Trophoblast cell (in vitro differentiated cells and primary cell): ENCODE data around the gene SLC48A1.

Experiments
- DNase-seq, 2 donors: peaks; one replicate each; pipeline ENCODE4 v3.0.0-alpha.2; 2016
- H2AFZ ChIP-seq: 2 replicates; pipeline ENCODE4 v1.6.1; 2013; ENCODE audit warnings: low read length, moderate library complexity, mild to moderate bottlenecking; ENCODE audit not compliant: insufficient read depth, poor library complexity
- H2AK5ac ChIP-seq: 2 replicates; pipeline ENCODE4 v1.6.1; 2013; ENCODE audit warnings: mild to moderate bottlenecking, low read length
- H2BK120ac ChIP-seq: 2 replicates; pipeline ENCODE4 v1.6.1; 2013; ENCODE audit warnings: low read length, mild to moderate bottlenecking, moderate library complexity; ENCODE audit not compliant: insufficient read depth, poor library complexity
- H2BK12ac ChIP-seq: 2 replicates; pipeline ENCODE4 v1.6.1; 2013; ENCODE audit warnings: mild to moderate bottlenecking, low read length, moderate library complexity
- H2BK5ac ChIP-seq: 2 replicates; pipeline ENCODE4 v1.6.1; 2013; ENCODE audit warnings: low read length, low read depth, moderate library complexity, mild to moderate bottlenecking; ENCODE audit not compliant: poor library complexity
- H3K14ac ChIP-seq: 2 replicates; pipeline ENCODE4 v1.6.1; 2013; ENCODE audit warnings: mild to moderate bottlenecking, low read length
- H3K18ac ChIP-seq: 2 replicates; pipeline ENCODE4 v1.6.1; 2013; ENCODE audit warnings: mild to moderate bottlenecking, low read length
- H3K23ac ChIP-seq: 2 replicates; pipeline ENCODE4 v1.6.1; 2013; ENCODE audit warnings: low read length
- H3K27ac ChIP-seq: 2 replicates; pipeline ENCODE4 v1.5.1; 2013; ENCODE audit warnings: low read depth, mild to moderate bottlenecking, inconsistent platforms, low read length, moderate library complexity
- H3K27me3 ChIP-seq: 2 replicates; pipeline ENCODE4 v1.6.1; 2013; ENCODE audit warnings: inconsistent platforms, mild to moderate bottlenecking, low read length, moderate library complexity; ENCODE audit not compliant: insufficient read depth
- H3K36me3 ChIP-seq, 2 experiments: 1 replicate in 1 of 2; 2 replicates in 1 of 2; pipeline ENCODE4 v1.6.1; 2013; ENCODE audit warnings: low read length in 2 of 2, mild to moderate bottlenecking in 2 of 2, moderate library complexity in 1 of 2; ENCODE audit not compliant: insufficient read depth in 2 of 2, control insufficient read depth in 1 of 2
- H3K4ac ChIP-seq: 2 replicates; pipeline ENCODE4 v1.6.1; 2013; ENCODE audit warnings: low read depth, mild to moderate bottlenecking, low read length, moderate library complexity
- H3K4me1 ChIP-seq, 2 experiments: 1 replicate in 1 of 2; 2 replicates in 1 of 2; pipeline ENCODE4 v1.6.1; 2013; ENCODE audit warnings: low read length in 2 of 2, mild to moderate bottlenecking in 2 of 2, moderate library complexity in 1 of 2; ENCODE audit not compliant: insufficient read depth in 2 of 2, control insufficient read depth in 1 of 2
- H3K4me2 ChIP-seq: 2 replicates; pipeline ENCODE4 v1.6.1; 2013; ENCODE audit warnings: inconsistent platforms, mild to moderate bottlenecking, low read length, moderate library complexity
- H3K4me3 ChIP-seq: 2 replicates; pipeline ENCODE4 v1.5.1; 2013; ENCODE audit warnings: mild to moderate bottlenecking, low read depth, low read length, inconsistent platforms
- H3K79me1 ChIP-seq: one replicate; pipeline ENCODE4 v1.6.1; 2013; ENCODE audit warnings: low read length
- H3K79me2 ChIP-seq: 2 replicates; pipeline ENCODE4 v1.6.1; 2013; ENCODE audit warnings: low read length, mild to moderate bottlenecking; ENCODE audit not compliant: control insufficient read depth, insufficient read depth, poor library complexity
- H3K9ac ChIP-seq: 2 replicates; pipeline ENCODE4 v1.6.1; 2013; ENCODE audit warnings: mild to moderate bottlenecking, low read length
- H3K9me3 ChIP-seq: 2 replicates; pipeline ENCODE4 v1.6.1; 2013; ENCODE audit warnings: low read depth, mild to moderate bottlenecking, control low read depth, inconsistent platforms, low read length; ENCODE audit not compliant: insufficient read depth
- H4K12ac ChIP-seq: 2 replicates; pipeline ENCODE4 v1.6.1; 2013; ENCODE audit warnings: low read depth, mild to moderate bottlenecking, low read length, moderate library complexity
- H4K8ac ChIP-seq: 2 replicates; pipeline ENCODE4 v1.6.1; 2013; ENCODE audit warnings: low read depth, mild to moderate bottlenecking, low read length, moderate library complexity
- H4K91ac ChIP-seq: one replicate; pipeline ENCODE4 v1.6.1; 2013; ENCODE audit warnings: low read depth, mild to moderate bottlenecking, low read length, moderate library complexity
- WGBS: extraction: QIAGEN DNeasy Blood & Tissue Kit; methylation state at CpG from one replicate; pipeline ENCODE4 v1.1.7; 2013; ENCODE audit warnings: missing lambda C conversion rate; ENCODE audit not compliant: insufficient read length, insufficient coverage; ENCODE audit errors: extremely low coverage; 5-methylcytosine and 5-hydroxymethylcytosine counted together

Gene SLC48A1

DNA sequence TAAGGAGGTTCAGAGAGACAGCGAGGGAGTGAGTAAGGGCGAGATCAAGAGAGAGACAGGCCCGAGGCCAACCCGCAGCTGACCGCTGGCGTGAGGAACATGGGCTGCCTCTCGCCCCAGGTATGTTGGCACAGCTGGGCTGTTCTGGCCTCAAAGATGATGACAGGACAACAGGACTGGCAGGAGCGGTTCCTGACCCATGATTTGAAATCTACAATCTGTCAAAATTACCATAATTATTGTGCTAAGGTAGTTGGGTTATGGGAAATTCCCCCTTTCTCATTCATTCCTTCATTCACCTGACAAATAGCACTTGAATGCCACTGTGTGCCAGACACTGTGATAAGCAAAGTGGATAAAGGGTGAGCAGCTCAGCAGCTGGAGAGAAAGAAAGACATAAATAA is 42.7 kb upstream of the SLC48A1 start:
- Histone ChIP-seq H4K8ac (no peak overlapping the region), H3K79me1 (no peaks in the 10 kb centered on the region), H2BK12ac (no peak overlapping the region), H3K4me2 (no peak overlapping the region), H2AK5ac (no peak overlapping the region), H3K23ac (no peak overlapping the region), H3K9me3 (no peaks in the 10 kb centered on the region), H3K36me3 (no peaks in the 10 kb centered on the region), H3K14ac (no peak overlapping the region), H2BK120ac (no peak overlapping the region), H3K4me3 (no peak overlapping the region), H3K4me1 (peaks cover 0 to 9% of the 10 kb centered on the region in 2 experiments), H3K9ac (no peak overlapping the region), H4K12ac (no peak overlapping the region), H3K18ac (no peak overlapping the region), H3K27me3 (no peaks in the 10 kb centered on the region), H3K27ac (no peak overlapping the region), H3K79me2 (no peaks in the 10 kb centered on the region), H3K4ac (no peak overlapping the region), H2AFZ (no peak overlapping the region), H4K91ac (no peak overlapping the region), H2BK5ac (no peak overlapping the region)
- WGBS: no CpG with 5 or more reads among the region's 8 CpGs
- peak; percentile 46 to 70 for DNase-seq

DNA sequence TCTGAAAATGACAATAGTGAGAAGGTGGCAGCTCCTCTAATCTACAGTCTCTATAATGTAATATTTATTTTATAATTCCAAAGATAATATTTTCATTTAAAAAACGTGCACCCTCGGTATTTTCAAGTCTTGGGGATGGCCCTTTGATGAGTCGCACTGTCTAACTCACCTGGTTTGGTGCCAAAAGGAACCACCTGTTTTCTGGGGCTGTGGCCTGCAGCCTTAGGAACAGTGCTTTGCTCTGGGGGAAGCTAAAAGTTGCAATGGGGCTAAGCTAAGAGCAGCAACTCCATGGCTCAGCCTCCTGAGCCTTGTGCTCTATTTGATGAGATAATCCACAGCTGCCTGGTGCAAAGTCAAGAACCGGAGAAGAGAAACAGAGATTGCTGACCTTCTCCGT is 41.3 kb upstream of the SLC48A1 start:
- WGBS: no CpG with 5 or more reads among the region's 5 CpGs
- Histone ChIP-seq H4K91ac (no peak overlapping the region), H4K8ac (no peak overlapping the region), H3K4ac (no peak overlapping the region), H3K27me3 (no peaks in the 10 kb centered on the region), H3K4me1 (peaks cover 0 to 9% of the 10 kb centered on the region in 2 experiments), H3K14ac (no peak overlapping the region), H3K79me1 (no peaks in the 10 kb centered on the region), H2BK120ac (no peak overlapping the region), H3K18ac (no peak overlapping the region), H3K9me3 (no peaks in the 10 kb centered on the region), H2BK5ac (no peak overlapping the region), H3K4me2 (no peak overlapping the region), H2AFZ (no peak overlapping the region), H3K4me3 (no peak overlapping the region), H2AK5ac (no peak overlapping the region), H3K79me2 (no peaks in the 10 kb centered on the region), H3K27ac (no peak overlapping the region), H3K36me3 (no peaks in the 10 kb centered on the region), H3K23ac (no peak overlapping the region), H2BK12ac (no peak overlapping the region), H3K9ac (no peak overlapping the region), H4K12ac (no peak overlapping the region)
- DNase-seq: no peak

DNA sequence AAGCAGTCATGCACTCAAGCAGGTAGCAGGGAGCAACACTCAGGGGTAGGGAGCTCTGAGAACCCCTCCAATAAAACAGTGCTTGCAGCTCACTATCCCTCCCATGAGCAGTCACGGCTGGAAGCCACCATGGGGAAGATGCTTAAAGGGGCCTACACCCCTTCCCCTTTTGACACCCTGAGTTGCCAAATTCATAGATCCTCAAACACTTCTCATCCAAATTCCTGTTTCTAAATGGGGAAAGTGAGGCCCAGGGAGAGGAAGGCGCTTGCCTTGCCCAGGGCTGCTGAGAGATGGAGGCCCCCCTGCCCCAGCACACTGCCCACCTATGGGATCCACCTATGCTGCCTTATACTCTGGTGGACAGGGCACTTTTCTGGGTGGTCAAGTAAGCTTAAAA is 40.5 kb upstream of the SLC48A1 start:
- no peaks in the 10 kb centered on the region for H3K9me3 ChIP-seq

DNA sequence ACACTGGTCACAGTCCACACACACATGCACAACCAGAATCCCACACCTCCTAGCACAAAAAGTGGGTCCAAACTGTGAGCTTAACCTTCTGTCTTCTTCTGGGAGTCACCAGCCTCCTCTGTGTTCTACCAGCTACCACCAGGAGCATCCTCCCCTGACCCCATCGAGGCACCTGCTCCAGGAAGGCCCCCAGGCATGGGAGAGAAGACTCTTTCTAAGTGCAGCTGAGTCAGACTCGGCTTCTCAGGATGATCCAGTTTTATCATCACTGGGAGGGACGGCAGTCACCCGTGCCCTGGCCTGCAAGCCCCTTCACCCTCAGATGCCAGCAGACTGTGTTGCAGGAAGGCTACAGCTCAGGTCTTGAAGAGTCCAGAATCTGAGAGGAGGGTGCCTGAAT is 39.9 kb upstream of the SLC48A1 start:
- no CpG with 5 or more reads among the region's 4 CpGs for WGBS
- peaks cover 0 to 9% of the 10 kb centered on the region in 2 experiments for H3K4me1 ChIP-seq
- no peak overlapping the region for H3K4me3 ChIP-seq
- no peak overlapping the region for H3K23ac ChIP-seq
- no peak overlapping the region for H3K9ac ChIP-seq
- H2BK12ac ChIP-seq: no peak overlapping the region
- H3K9me3 ChIP-seq: no peaks in the 10 kb centered on the region
- no peak overlapping the region for H3K18ac ChIP-seq
- no peak overlapping the region for H2BK5ac ChIP-seq
- H3K79me1 ChIP-seq: no peaks in the 10 kb centered on the region
- H3K27ac ChIP-seq: no peak overlapping the region
- no peak overlapping the region for H4K8ac ChIP-seq
- H3K79me2 ChIP-seq: no peaks in the 10 kb centered on the region
- no peak overlapping the region for H2AFZ ChIP-seq
- H4K91ac ChIP-seq: no peak overlapping the region
- H3K27me3 ChIP-seq: no peaks in the 10 kb centered on the region
- H4K12ac ChIP-seq: no peak overlapping the region
- no peak overlapping the region for H3K4ac ChIP-seq
- no peak for DNase-seq
- no peak overlapping the region for H3K4me2 ChIP-seq
- H3K14ac ChIP-seq: no peak overlapping the region
- no peak overlapping the region for H2AK5ac ChIP-seq
- H2BK120ac ChIP-seq: no peak overlapping the region
- H3K36me3 ChIP-seq: no peaks in the 10 kb centered on the region

More for the DNA sequence above, 40.5 kb upstream of the SLC48A1 start:
- Histone ChIP-seq H3K36me3 (no peaks in the 10 kb centered on the region), H3K4me3 (no peak overlapping the region), H3K79me2 (no peaks in the 10 kb centered on the region), H3K23ac (no peak overlapping the region), H3K4me2 (no peak overlapping the region), H4K12ac (no peak overlapping the region), H2AFZ (no peak overlapping the region), H2AK5ac (no peak overlapping the region), H2BK5ac (no peak overlapping the region), H3K4me1 (peaks cover 0 to 9% of the 10 kb centered on the region in 2 experiments), H3K4ac (no peak overlapping the region), H3K27ac (no peak overlapping the region), H3K18ac (no peak overlapping the region), H3K9ac (no peak overlapping the region), H3K27me3 (no peaks in the 10 kb centered on the region), H4K8ac (no peak overlapping the region), H3K14ac (no peak overlapping the region), H2BK12ac (no peak overlapping the region), H3K79me1 (no peaks in the 10 kb centered on the region), H4K91ac (no peak overlapping the region), H2BK120ac (no peak overlapping the region)
- WGBS: no CpG with 5 or more reads among the region's 2 CpGs
- DNase-seq: no peak
